Measurements from ENCODE around the gene MPV17L2. TPM values are rescaled to one million over a fixed set of nuclear protein-coding genes. Genes with fewer than 3 reads are reported as not detected.

MPV17L2 gene
- total RNA-seq, 1 experiment from 2014 or later, result 11.2 TPM

GRCh38 chr19:18232540-18233223 lies 39.7 kb downstream of the MPV17L2 start:
- Histone ChIP-seq H3K27me3 (ENCODE audit: insufficient read depth, low read depth) (no peaks in the 10 kb centered on the region), H3K4me2 (no peak overlapping the region), H3K9me2 (ENCODE audit: insufficient read depth) (no peaks in the 10 kb centered on the region), H3K9me3 (ENCODE audit: insufficient read depth, low read depth) (no peaks in the 10 kb centered on the region), H2AFZ (no peak overlapping the region), H3K4me1 (replicated peaks; ENCODE audit: insufficient read depth) (peaks cover 5% of the 10 kb centered on the region; the same call in 1 of the 2 replicates), H3K36me3 (ENCODE audit: low read depth) (no peaks in the 10 kb centered on the region), H4K20me1 (ENCODE audit: insufficient read depth) (peaks cover 5% of the 10 kb centered on the region), H3K79me2 (ENCODE audit: low read depth) (no peaks in the 10 kb centered on the region), H3K4me3 (no peak overlapping the region), H3K27ac (no peak overlapping the region), H3F3A (ENCODE audit: insufficient read depth, low read depth) (peaks cover 28% of the 10 kb centered on the region)
- TF ChIP-seq EZH2 (IDR thresholded peaks at IDR 0.05; ENCODE audit: low read depth) (no peak), CTCF (conservative IDR thresholded peaks at IDR 0.05) (no peak)
- BruUV-seq (replicated peaks), result no TSS peak
- CTCF ChIA-PET, result no interaction called here
- intact Hi-C loops (cut with micrococcal nuclease; ENCODE audit: unreplicated experiment), result no loop called here
- DNase-seq, result no peak
- POLR2A ChIA-PET (ENCODE audit: unreplicated experiment), result interaction anchor here (0.6 kb wide), 1 partner anchor 373 kb away, joined by 3 read pairs; no protein-coding TSS in a partner anchor

- H3K4me1 ChIP-seq (replicated peaks; ENCODE audit: insufficient read depth), result peaks cover 5% of the 10 kb centered on the region; the same call in 1 of the 2 replicates
- POLR2A ChIA-PET (ENCODE audit: unreplicated experiment), result interaction anchor here (0.6 to 0.7 kb wide), 2 partner anchors 9 to 374 kb away, joined by 3 to 14 read pairs; no protein-coding TSS in a partner anchor
- no peak overlapping the region for H2AFZ ChIP-seq
- peaks cover 5% of the 10 kb centered on the region for H4K20me1 ChIP-seq (ENCODE audit: insufficient read depth)
- CTCF ChIA-PET, result no interaction called here
- no TSS peak for BruUV-seq (replicated peaks)
- no peaks in the 10 kb centered on the region for H3K27me3 ChIP-seq (ENCODE audit: insufficient read depth, low read depth)
- H3K79me2 ChIP-seq (ENCODE audit: low read depth), result no peaks in the 10 kb centered on the region
- no peak overlapping the region for H3K4me2 ChIP-seq
- peaks cover 28% of the 10 kb centered on the region for H3F3A ChIP-seq (ENCODE audit: insufficient read depth, low read depth)
- no peak overlapping the region for H3K27ac ChIP-seq
- no peaks in the 10 kb centered on the region for H3K9me2 ChIP-seq (ENCODE audit: insufficient read depth)
- DNase-seq, result peak; percentile 51 to 62
- intact Hi-C loops (cut with micrococcal nuclease; ENCODE audit: unreplicated experiment), result no loop called here
- H3K4me3 ChIP-seq, result no peak overlapping the region
- TF ChIP-seq EZH2 (IDR thresholded peaks at IDR 0.05; ENCODE audit: low read depth), result no peak
- no peak for TF ChIP-seq CTCF (conservative IDR thresholded peaks at IDR 0.05)
- H3K36me3 ChIP-seq (ENCODE audit: low read depth), result no peaks in the 10 kb centered on the region
- H3K9me3 ChIP-seq (ENCODE audit: insufficient read depth, low read depth), result no peaks in the 10 kb centered on the region
These were observed 40.3 kb downstream of the MPV17L2 start for GRCh38 chr19:18233224-18233825.

GRCh38 chr19:18234194-18234593 lies 41.2 kb downstream of the MPV17L2 start:
- ChIA-PET POLR2A (ENCODE audit: unreplicated experiment) (interaction anchor here (0.7 kb wide), 1 partner anchor 10 kb away, joined by 14 read pairs; no protein-coding TSS in a partner anchor), CTCF (no interaction called here)
- Histone ChIP-seq H4K20me1 (ENCODE audit: insufficient read depth) (peaks cover 5% of the 10 kb centered on the region), H3K9me2 (ENCODE audit: insufficient read depth) (no peaks in the 10 kb centered on the region), H3K9me3 (ENCODE audit: insufficient read depth, low read depth) (no peaks in the 10 kb centered on the region), H3F3A (ENCODE audit: insufficient read depth, low read depth) (peaks cover 26% of the 10 kb centered on the region; the same call in 1 of the 2 replicates), H3K36me3 (ENCODE audit: low read depth) (no peaks in the 10 kb centered on the region), H3K27me3 (ENCODE audit: insufficient read depth, low read depth) (no peaks in the 10 kb centered on the region), H2AFZ (no peak overlapping the region), H3K27ac (no peak overlapping the region), H3K79me2 (ENCODE audit: low read depth) (no peaks in the 10 kb centered on the region), H3K4me2 (no peak overlapping the region), H3K4me3 (no peak overlapping the region), H3K4me1 (replicated peaks; ENCODE audit: insufficient read depth) (peaks cover 5% of the 10 kb centered on the region; the same call in 1 of the 2 replicates)
- no peak for DNase-seq
- BruUV-seq (replicated peaks), result no TSS peak
- intact Hi-C loops (cut with micrococcal nuclease; ENCODE audit: unreplicated experiment), result no loop called here
- TF ChIP-seq EZH2 (IDR thresholded peaks at IDR 0.05; ENCODE audit: low read depth) (no peak), CTCF (conservative IDR thresholded peaks at IDR 0.05) (no peak)

Measured in PC-9 (cell line).